K562 (cell line): ENCODE measurements around the gene RAP1GDS1. TPM values are rescaled to one million over a fixed set of nuclear protein-coding genes. Genes with fewer than 3 reads are reported as not detected.

ENCODE experiments used
- ATAC-seq: fragments of 200-7000 bp; cut with Tn5 transposase; 3 replicates; pipeline ENCODE4 v1.9.1; 2020; ENCODE audit warnings: moderate library complexity
- BruUV-seq: library from RNA; stranded (reverse); fragments of 400-500 nt; replicated peaks from 2 replicates; lab custom pipeline; 2021; lab: Mats Ljungman, UMichigan
- CTCF ChIA-PET: fragments of 300-600 bp; formaldehyde crosslinking; extraction: SDS; loops from one replicate; lab custom pipeline; 2021; ENCODE audit warnings: low intra/inter-chr PET ratio; lab: Yijun Ruan, JAX
- POLR2A ChIA-PET: fragments of 300-600, 350-650 bp; sonication (Branson Sonifier 250); formaldehyde crosslinking; extraction: SDS; loops from one replicate; lab custom pipeline; 2021; ENCODE audit warnings: antibody characterized with exemption, inconsistent platforms; lab: Yijun Ruan, JAX
- DNase-seq, 4 experiments: peaks; one replicate each; pipeline versions ENCODE4 v3.0.0 to v3.0.0-alpha.2; 2011 to 2018; ENCODE audit warnings: low spot score in 3 of 4, mixed read lengths in 3 of 4; ENCODE audit errors: extremely low read depth in 1 of 4
- FAIRE-seq: peaks from 2 replicates; lab custom pipeline; 2011; peaks lifted over from hg19 to GRCh38; lab: Jason Lieb, UNC
- H2AFZ ChIP-seq: 2 replicates; pipeline ENCODE4 v1.6.0; 2011; ENCODE audit warnings: low read depth, low read length, control low read depth, inconsistent platforms
- H3K27ac ChIP-seq: fragments of 200-600 bp; 3 replicates; pipeline ENCODE4 v1.8.0; 2011; ENCODE audit warnings: low read depth, mild to moderate bottlenecking, control low read depth, inconsistent platforms, low read length, moderate library complexity, mixed read lengths; ENCODE audit errors: extremely low read depth
- H3K27me3 ChIP-seq, 2 experiments: fragments of 300-600 bp in 1 of 2; 2 replicates in 1 of 2; 3 replicates in 1 of 2; pipeline versions ENCODE4 v1.6.0 to v1.8.0; 2011; ENCODE audit warnings: inconsistent platforms in 2 of 2, low read length in 2 of 2, mild to moderate bottlenecking in 1 of 2, mixed read lengths in 1 of 2, moderate library complexity in 1 of 2; ENCODE audit not compliant: control insufficient read depth in 2 of 2, insufficient read depth in 2 of 2
- H3K36me3 ChIP-seq: fragments of 300-600 bp; 3 replicates; pipeline ENCODE4 v1.8.0; 2011; ENCODE audit warnings: mild to moderate bottlenecking, low read length, inconsistent platforms; ENCODE audit not compliant: control insufficient read depth, insufficient read depth
- H3K4me1 ChIP-seq, 2 experiments: fragments of 200-600 bp in 1 of 2; replicated peaks in 1 of 2; 2 replicates in 1 of 2; 3 replicates in 1 of 2; pipeline versions ENCODE4 v1.5.1 to v1.8.0; 2011; ENCODE audit warnings: inconsistent platforms in 2 of 2, low read length in 2 of 2, mild to moderate bottlenecking in 1 of 2, mixed read lengths in 1 of 2, moderate library complexity in 1 of 2; ENCODE audit not compliant: control insufficient read depth in 2 of 2, insufficient read depth in 2 of 2
- H3K4me2 ChIP-seq: 2 replicates; pipeline ENCODE4 v1.6.1; 2011; ENCODE audit warnings: low read length, control low read depth, inconsistent platforms, mixed read lengths; ENCODE audit not compliant: insufficient read depth
- H3K4me3 ChIP-seq: fragments of 200-600 bp; sonication (generic), shearing (Covaris generic); 2 replicates; pipeline ENCODE4 v1.5.1; 2016; ENCODE audit warnings: control low read depth, inconsistent platforms
- H3K79me2 ChIP-seq: fragments of 200-600 bp; 3 replicates; pipeline ENCODE4 v1.8.0; 2011; ENCODE audit warnings: low read length, inconsistent platforms; ENCODE audit not compliant: control insufficient read depth, insufficient read depth
- H3K9ac ChIP-seq, 2 experiments: 2 replicates each; pipeline versions ENCODE4 v1.6.0 to v1.6.1; 2011; ENCODE audit warnings: low read depth in 2 of 2, low read length in 2 of 2, control low read depth in 1 of 2, inconsistent platforms in 1 of 2, mild to moderate bottlenecking in 1 of 2, mixed read lengths in 1 of 2; ENCODE audit not compliant: insufficient read depth in 1 of 2
- H3K9me1 ChIP-seq: one replicate; pipeline ENCODE4 v1.6.0; 2011; ENCODE audit warnings: inconsistent platforms, mild to moderate bottlenecking, low read length, moderate library complexity; ENCODE audit not compliant: control insufficient read depth, insufficient read depth
- H3K9me3 ChIP-seq: replicated peaks from 2 replicates; pipeline ENCODE4 v1.5.1; 2011; ENCODE audit warnings: low read depth, low read length, inconsistent platforms; ENCODE audit not compliant: control insufficient read depth, insufficient read depth
- H4K20me1 ChIP-seq: replicated peaks from 2 replicates; pipeline ENCODE4 v1.6.1; 2011; ENCODE audit warnings: low read length, inconsistent platforms, mixed read lengths; ENCODE audit not compliant: control insufficient read depth, insufficient read depth
- BRF2 ChIP-seq: IDR thresholded peaks from 3 replicates; pipeline ENCODE4 v1.6.1; 2011; ENCODE audit warnings: borderline replicate concordance, mild to moderate bottlenecking; ENCODE audit not compliant: insufficient read length, insufficient read depth
- CEBPZ ChIP-seq: fragments of 150-350 bp; IDR thresholded peaks from 2 replicates; pipeline ENCODE4 v1.6.1; 2014; ENCODE audit warnings: low read depth, mild to moderate bottlenecking, low read length, borderline replicate concordance
- DDX20 ChIP-seq: fragments of 450-650 bp; IDR thresholded peaks from 2 replicates; pipeline ENCODE4 v1.6.1; 2016; ENCODE audit warnings: missing genetic modification characterization, low read depth, mild to moderate bottlenecking, missing compliant biosample characterization, moderate library complexity
- ELF2 ChIP-seq: fragments of 250-450 bp; sonication (Bioruptor Pico); IDR thresholded peaks from 2 replicates; pipeline ENCODE4 v1.5.0; 2021; ENCODE audit warnings: mild to moderate bottlenecking
- GTF2E2 ChIP-seq: fragments of 200-800 bp; sonication (Bioruptor generic); IDR thresholded peaks from 2 replicates; pipeline ENCODE4 v1.6.1; 2016; ENCODE audit warnings: missing genetic modification characterization, missing compliant biosample characterization
- MBD1 ChIP-seq: fragments of 250-450 bp; sonication (Bioruptor Pico); IDR thresholded peaks from 2 replicates; pipeline ENCODE4 v1.8.0; 2022; ENCODE audit warnings: inconsistent platforms
- PREB ChIP-seq: sonication (generic); formaldehyde crosslinking; IDR thresholded peaks from 2 replicates; pipeline ENCODE4 v1.8.1; 2023; ENCODE audit warnings: mild to moderate bottlenecking, missing genetic modification reagents
- PRMT5 ChIP-seq: sonication (generic); formaldehyde crosslinking; IDR thresholded peaks from 2 replicates; pipeline ENCODE4 v1.5.0; 2020; ENCODE audit warnings: missing genetic modification reagents
- RAD51 ChIP-seq: fragments of 450-650 bp; IDR thresholded peaks from 2 replicates; pipeline ENCODE4 v1.7.1; 2016; ENCODE audit warnings: low read depth, mild to moderate bottlenecking, borderline replicate concordance
- RBM15 ChIP-seq: fragments of 200-400 bp; formaldehyde crosslinking; IDR thresholded peaks from 2 replicates; pipeline ENCODE4 v1.6.1; 2018; ENCODE audit warnings: mild to moderate bottlenecking, low read length, moderate library complexity; ENCODE audit not compliant: insufficient read depth
- ZNF444 ChIP-seq: fragments of 250-450 bp; sonication (Bioruptor Pico); IDR thresholded peaks from 2 replicates; pipeline ENCODE4 v1.4.0; 2020; ENCODE audit warnings: mild to moderate bottlenecking, moderate library complexity
- ZNF639 ChIP-seq, 2 experiments: fragments of 200-800 bp in 1 of 2; sonication (Bioruptor generic) in 1 of 2; sonication (generic) in 1 of 2; formaldehyde crosslinking in 1 of 2; IDR thresholded peaks in 1 of 2; conservative IDR thresholded peaks in 1 of 2; 2 replicates each; pipeline versions ENCODE4 v1.5.0 to v1.6.1; 2016 to 2020; ENCODE audit warnings: missing compliant biosample characterization in 1 of 2, missing genetic modification characterization in 1 of 2, missing genetic modification reagents in 1 of 2
- WGBS: fragments of 100-300 bp; shearing (Covaris generic); methylation state at CpG from one replicate; pipeline ENCODE4 v1.1.6; 2016; ENCODE audit warnings: low coverage, mixed read lengths; ENCODE audit not compliant: insufficient coverage; ENCODE audit errors: missing lambda C conversion rate; 5-methylcytosine and 5-hydroxymethylcytosine counted together
- in situ Hi-C: fragments of 300-500 bp; cut with MboI; formaldehyde crosslinking; loops from 4 replicates; pipeline ENCODE4 v1.15.0; 2018; ENCODE audit warnings: inconsistent platforms, mixed read lengths
- intact Hi-C: fragments of 100-400 bp; cut with micrococcal nuclease; formaldehyde crosslinking; loops from 2 replicates; pipeline ENCODE4 v1.14.2; 2022
- polyA plus RNA-seq, 8 experiments: library from polyadenylated mRNA; depleted of rRNA in 4 of 8; stranded (reverse) in 5 of 8; unstranded in 3 of 8; fragments of >200 nt; fragmentation: Nextera tagmentation in 2 of 8; fragmentation: Illumina TruSeq in 1 of 8; extraction: Ambion mirVana in 2 of 8; extraction: Trizol in 1 of 8; gene quantifications; 2 replicates each; pipeline versions ENCODE4 v1.2.1 to v1.2.3, GENCODE V29; 2011 to 2014; ENCODE audit warnings: inconsistent platforms in 1 of 8, missing spikeins in 1 of 8
- total RNA-seq, 7 experiments: library from RNA; depleted of rRNA in 6 of 7; stranded (reverse); fragments of >200 nt in 6 of 7; fragmentation: Illumina TruSeq in 2 of 7; extraction: Trizol in 2 of 7; gene quantifications; 2 replicates each; pipeline versions ENCODE4 v1.2.1 to v1.2.3, GENCODE V29; 2011 to 2021; ENCODE audit warnings: low replicate concordance in 1 of 7

RAP1GDS1 gene
- total and polyA plus RNA-seq, 9 of the 15 experiments (the other 6 are each of a cell fraction or from before 2014, with no cell fraction given), result 27.2 to 55.6 (median 31.5) TPM

- POLR2A ChIA-PET, result interaction anchor here (0.7 to 1.1 kb wide), 2 partner anchors 9 to 212 kb away, joined by 3 read pairs; no protein-coding TSS in a partner anchor
- intact Hi-C loops, result no loop called here
- no peak for FAIRE-seq
- TF ChIP-seq PRMT5 (CRISPR knock-in tag) (no peak), ZNF444 (CRISPR knock-in tag) (no peak), PREB (CRISPR knock-in tag) (no peak), RAD51 (no peak), GTF2E2 (tag) (no peak), RBM15 (no peak), DDX20 (tag) (no peak), BRF2 (no peak), CEBPZ (no peak), ELF2 (CRISPR knock-in tag) (no peak), ZNF639 (CRISPR knock-in tag; conservative IDR thresholded peaks at IDR 0.05 in 1 of 2, IDR thresholded peaks at IDR 0.05 in 1 of 2) (no peak), MBD1 (CRISPR knock-in tag) (no peak)
These were observed 215.7 kb downstream of the RAP1GDS1 start for GRCh38 chr4:98476891-98477290.

More at GRCh38 chr4:98476891-98477290, 215.7 kb downstream of the RAP1GDS1 start:
- no peak for ATAC-seq
- Histone ChIP-seq H3K4me2 (no peak overlapping the region), H3K4me1 (no peaks in the 10 kb centered on the region; a peak in 1 of 5 replicates), H3K79me2 (no peaks in the 10 kb centered on the region), H3K36me3 (no peaks in the 10 kb centered on the region), H2AFZ (no peak overlapping the region), H3K9me1 (no peaks in the 10 kb centered on the region), H4K20me1 (no peaks in the 10 kb centered on the region), H3K27ac (no peak overlapping the region), H3K9ac (no peak overlapping the region), H3K4me3 (no peak overlapping the region), H3K9me3 (no peaks in the 10 kb centered on the region), H3K27me3 (peaks cover 5 to 10% of the 10 kb centered on the region in 2 experiments; a peak in 3 of 5 replicates)
- CTCF ChIA-PET, result no interaction called here
- 32% methylated on average over 9 of the region's 9 CpGs for WGBS
- BruUV-seq, result no TSS peak
- DNase-seq, result no peak
- in situ Hi-C loops, result no loop called here
